SK-N-MC (cell line): Measurements from ENCODE around the gene WASF3.

Source experiments
- EZH2 ChIP-seq: fragments of 200-600 bp; sonication (generic); IDR thresholded peaks from one replicate; pipeline ENCODE4 v1.6.1; 2017; ENCODE audit warnings: antibody characterized with exemption
- FOXP2 ChIP-seq: optimal IDR thresholded peaks from 2 replicates; pipeline ENCODE3; 2011; ENCODE audit warnings: mild to moderate bottlenecking, moderate library complexity; ENCODE audit not compliant: insufficient read depth; ENCODE audit errors: extremely low read length, control extremely low read depth
- POLR2AphosphoS5 ChIP-seq: IDR thresholded peaks from 2 replicates; pipeline ENCODE4 v1.6.1; 2012; ENCODE audit warnings: mild to moderate bottlenecking, low read depth, low read length, borderline replicate concordance

DNA sequence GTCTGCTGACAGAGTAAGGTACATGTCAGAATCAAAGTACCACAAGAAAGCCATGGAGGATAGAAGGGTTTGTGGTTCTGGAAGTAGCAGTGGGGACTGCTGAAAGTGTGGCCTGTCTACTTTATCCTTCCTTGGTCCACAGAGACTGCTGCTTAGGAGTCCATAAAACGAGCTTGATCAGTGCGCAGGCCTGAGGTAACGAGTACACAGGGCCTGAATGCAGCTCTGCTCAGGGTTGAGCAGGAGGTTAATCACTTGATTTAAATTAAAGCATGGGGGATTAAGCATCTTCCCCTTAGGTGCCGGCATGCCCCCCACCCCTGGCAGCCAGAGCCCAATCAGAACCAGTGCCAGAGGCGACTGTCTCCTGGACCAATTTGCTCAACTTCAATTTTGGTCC is 34.9 kb upstream of the WASF3 start:
- no peak for TF ChIP-seq EZH2
- no peak for TF ChIP-seq POLR2AphosphoS5
- no peak for TF ChIP-seq FOXP2
